GM18907 (cell line): ENCODE results near the gene MYH14.

Source experiments
- ATAC-seq: cut with Tn5 transposase; IDR thresholded peaks from one replicate; pipeline ENCODE4 v1.9.1; 2021; ENCODE audit warnings: mild to moderate bottlenecking, moderate library complexity; ENCODE audit not compliant: unreplicated experiment

The MYH14 gene

DNA sequence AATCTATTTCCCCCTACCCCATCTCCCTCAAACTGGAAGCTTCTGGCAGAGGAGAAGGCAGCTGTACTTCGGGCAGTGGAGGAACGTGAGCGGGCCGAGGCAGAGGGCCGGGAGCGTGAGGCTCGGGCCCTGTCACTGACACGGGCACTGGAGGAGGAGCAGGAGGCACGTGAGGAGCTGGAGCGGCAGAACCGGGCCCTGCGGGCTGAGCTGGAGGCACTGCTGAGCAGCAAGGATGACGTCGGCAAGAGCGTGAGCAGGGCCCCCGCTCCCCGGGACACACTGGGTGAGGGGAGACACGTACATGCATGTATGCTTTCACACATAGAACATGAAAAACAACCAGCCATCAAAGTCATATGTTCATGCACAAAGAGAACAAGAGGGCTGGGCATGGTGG lies 83.0 kb downstream of the MYH14 start:
- ATAC-seq: no peak

DNA sequence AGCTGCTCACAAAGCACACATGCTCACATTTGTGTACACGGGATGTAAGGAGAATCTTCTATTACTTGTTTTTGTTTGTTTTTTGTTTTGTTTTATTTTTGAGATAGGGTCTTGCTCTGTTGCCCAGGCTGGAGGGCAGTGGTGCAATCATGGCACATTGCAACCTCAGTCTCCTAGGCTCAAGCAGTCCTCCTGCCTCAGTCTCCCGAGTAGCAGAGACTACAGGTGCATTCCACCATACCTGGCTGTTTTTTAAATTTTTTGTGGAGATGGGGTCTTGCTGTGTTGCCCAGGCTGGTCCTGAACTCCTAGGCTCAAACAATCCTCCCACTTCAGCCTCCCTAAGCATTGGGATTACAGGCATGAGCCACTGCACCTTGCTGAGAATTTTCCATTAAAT lies 83.9 kb downstream of the MYH14 start:
- no peak for ATAC-seq

DNA sequence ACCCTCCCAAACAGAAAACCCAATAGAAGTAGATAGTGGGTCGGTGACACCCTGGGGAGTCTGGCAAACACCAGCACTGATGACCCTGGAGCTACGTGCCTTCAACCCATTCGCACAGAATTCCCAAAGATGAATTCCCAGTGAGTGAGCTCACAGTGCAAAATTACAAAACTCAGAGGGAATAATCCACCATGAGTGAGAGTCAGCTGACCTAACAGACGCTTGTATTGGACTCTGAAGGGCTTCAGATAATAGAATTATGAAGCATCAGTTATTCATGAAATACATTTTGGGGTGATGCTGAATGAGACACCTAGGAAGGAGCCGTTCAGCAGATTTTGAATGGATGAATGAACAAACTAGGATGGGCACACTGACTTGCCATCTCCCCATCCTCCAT lies 85.5 kb downstream of the MYH14 start:
- no peak for ATAC-seq

DNA sequence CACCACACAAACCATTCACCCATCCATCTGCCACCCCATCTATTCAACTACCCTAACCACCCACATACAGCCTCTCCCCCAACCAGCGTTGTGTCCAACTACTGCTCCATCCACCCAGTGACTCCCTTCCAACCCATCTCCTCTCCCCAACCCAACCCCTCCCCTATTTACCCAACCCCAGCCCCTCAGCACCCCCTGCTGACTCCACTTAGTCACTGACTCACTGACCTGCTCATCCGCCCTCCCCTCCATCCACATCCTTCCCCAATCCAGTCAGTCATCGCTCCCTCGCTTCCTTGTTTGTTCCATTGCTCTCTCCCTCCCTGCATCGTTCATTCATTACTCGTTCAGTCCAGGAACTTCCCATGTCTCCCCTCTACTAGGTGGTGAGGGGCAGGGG lies 86.6 kb downstream of the MYH14 start:
- ATAC-seq: no peak

DNA sequence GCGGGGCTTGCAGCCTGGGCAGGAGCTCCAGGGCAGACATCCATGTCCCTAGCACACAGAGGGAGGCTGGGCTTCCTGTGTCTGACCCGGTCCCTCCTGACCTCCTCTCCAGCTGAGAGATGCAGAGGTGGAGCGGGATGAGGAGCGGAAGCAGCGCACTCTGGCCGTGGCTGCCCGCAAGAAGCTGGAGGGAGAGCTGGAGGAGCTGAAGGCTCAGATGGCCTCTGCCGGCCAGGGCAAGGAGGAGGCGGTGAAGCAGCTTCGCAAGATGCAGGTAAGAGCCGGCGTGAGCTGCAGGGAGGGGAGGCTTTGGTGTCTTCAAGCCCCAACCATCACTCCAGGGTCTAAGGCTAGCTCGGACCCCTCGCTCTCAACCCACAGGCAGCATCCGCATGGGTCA lies 87.4 kb downstream of the MYH14 start:
- no peak for ATAC-seq

DNA sequence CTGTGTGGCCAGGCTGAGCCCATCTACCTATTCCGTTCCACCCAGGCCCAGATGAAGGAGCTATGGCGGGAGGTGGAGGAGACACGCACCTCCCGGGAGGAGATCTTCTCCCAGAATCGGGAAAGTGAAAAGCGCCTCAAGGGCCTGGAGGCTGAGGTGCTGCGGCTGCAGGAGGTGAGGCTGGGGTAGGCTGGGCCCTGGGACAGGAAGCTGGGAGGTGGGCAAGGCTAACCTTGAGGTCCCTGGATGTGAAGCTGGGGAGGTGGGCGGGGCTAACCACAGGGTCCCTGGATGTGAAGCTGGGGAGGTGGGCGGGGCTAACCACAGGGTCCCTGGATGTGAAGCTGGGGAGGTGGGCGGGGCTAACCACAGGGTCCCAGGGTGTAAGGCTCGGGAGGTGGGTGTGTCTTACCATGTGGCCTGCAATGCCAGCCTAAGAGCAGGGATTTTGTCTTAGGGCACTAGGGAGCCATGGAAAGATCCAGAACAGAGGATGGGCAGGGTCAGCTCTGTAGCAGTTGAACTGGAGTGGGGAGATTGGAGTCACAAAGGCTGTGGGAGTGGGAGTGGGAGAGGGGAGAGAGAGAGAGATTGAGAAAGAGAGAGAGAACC lies 88.9 kb downstream of the MYH14 start:
- no peak for ATAC-seq

DNA sequence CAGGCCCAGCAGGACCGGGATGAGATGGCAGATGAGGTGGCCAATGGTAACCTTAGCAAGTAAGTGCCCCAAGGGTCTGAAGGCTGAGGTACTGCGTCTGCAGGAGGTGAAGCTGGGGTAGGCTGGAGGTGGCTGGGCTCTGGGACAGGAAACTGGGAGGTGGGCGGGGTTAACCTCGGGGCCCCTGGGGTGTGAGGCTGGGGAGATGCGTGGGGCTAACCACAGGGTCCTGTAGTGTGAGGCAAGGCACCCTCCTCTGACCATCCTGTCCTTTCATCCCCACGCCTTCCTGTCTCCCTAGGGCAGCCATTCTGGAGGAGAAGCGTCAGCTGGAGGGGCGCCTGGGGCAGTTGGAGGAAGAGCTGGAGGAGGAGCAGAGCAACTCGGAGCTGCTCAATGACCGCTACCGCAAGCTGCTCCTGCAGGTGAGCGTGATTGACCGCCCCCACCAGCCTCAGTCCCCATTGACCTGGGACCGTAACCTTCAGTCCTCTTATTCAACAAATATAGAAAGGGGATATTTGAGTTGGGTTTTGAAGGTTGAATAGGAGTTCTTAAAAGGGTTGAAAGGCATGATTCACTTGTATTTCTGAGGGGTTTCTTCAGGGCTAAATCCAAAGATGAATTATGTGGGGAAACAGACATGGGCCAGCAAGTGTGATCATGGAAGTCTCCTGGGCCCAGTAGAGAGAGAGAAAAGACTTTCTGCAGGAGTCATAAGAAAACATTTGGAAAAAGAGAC lies 90.0 kb downstream of the MYH14 start:
- no peak for ATAC-seq

DNA sequence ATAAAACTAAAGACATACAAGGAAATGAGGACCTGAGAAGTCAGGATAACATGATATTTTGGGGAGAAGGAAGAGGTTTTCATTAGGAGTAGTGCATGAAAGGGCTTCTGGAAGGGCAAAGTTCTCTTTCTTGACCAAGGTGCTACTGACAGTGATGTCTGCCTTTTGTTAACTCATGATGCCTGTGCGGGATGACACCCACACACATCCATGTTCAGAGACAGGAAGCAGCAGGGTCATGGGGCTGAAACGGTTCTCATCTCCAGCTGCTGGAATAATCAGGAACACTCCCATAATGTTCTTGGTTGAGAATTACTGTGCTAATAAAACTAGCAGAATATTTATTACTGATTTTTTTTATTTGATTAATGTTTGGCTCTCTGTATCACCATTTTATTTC lies 96.6 kb downstream of the MYH14 start:
- ATAC-seq: no peak

DNA sequence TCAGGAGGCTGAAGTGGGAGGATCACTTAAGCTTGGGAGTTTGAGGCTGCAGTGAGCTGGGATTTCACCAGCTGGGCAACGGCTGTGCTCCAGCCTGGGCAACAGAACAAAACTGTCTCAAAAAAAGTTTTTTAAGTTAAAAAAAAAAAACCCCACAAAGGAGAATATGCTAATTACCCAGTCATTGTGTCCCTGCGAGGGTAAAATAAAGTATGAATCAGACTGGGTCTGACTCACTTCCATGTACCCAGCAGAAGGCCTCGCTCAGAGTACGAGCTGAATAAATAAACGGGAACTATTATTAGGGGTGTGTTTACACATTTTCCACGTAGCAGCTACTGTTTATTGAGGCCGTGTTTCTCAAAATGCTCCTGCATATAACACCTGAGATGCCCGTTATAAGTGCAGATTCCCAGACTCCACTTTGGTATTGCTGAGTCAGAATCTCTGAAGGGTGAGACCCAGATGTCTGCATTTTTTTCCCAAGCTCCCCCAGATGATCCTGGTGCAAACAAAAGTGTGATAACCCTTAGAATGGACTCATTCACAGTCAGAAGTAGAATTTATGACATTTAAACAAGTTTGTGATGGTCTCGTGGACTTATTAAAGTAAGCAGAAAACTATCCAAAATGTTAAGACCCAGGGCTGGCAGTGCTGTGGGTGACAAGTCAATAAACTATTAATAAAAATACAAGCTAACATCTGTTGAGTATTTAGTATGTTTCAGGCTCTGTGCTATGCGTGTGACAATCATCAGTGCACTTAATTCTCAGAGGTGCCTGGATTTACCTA lies 97.6 kb downstream of the MYH14 start:
- no peak for ATAC-seq

DNA sequence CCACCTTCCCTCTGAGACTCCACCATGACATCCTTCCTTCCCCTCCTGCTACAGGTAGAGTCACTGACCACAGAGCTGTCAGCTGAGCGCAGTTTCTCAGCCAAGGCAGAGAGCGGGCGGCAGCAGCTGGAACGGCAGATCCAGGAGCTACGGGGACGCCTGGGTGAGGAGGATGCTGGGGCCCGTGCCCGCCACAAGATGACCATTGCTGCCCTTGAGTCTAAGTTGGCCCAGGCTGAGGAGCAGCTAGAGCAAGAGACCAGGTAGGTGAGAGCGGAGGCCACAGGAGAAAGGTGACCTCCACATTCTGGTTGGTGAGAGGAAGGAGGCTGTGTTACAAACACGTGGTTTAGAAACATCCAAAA lies 98.2 kb downstream of the MYH14 start:
- ATAC-seq: no peak

DNA sequence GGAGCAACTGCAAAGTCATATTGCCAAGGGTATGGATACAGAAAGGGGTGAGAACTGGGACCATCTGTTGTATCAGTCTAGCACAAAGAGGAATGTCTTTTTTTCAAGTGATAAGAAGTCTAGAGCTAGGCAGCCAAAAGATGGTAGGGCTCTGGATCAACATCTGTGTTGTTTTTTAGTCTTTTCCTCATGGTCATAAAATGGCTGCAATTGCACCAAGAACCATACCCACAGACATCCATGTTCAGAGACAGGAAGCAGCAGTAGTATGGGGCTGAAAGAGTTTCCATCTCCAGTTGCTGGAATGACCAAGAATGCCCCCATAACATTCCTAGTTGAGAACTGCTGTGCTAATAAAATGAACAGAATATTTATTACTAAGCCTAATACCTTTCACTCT lies 100.1 kb downstream of the MYH14 start:
- ATAC-seq: no peak

DNA sequence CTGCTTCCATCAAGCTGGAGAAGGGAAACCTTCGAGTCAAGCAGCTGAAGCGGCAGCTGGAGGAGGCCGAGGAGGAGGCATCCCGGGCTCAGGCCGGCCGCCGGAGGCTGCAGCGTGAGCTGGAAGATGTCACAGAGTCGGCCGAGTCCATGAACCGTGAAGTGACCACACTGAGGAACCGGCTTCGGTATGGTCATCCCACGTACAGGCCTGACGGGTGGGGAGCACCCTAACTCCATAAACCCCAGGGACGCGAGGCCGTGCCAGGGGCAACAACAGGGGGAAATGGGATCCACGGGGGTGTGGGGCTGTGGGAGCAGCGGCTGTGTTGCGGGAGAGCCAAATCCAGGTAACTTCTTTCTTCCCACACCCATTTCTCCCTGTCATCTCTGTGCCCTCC lies 105.6 kb downstream of the MYH14 start:
- ATAC-seq: no peak

DNA sequence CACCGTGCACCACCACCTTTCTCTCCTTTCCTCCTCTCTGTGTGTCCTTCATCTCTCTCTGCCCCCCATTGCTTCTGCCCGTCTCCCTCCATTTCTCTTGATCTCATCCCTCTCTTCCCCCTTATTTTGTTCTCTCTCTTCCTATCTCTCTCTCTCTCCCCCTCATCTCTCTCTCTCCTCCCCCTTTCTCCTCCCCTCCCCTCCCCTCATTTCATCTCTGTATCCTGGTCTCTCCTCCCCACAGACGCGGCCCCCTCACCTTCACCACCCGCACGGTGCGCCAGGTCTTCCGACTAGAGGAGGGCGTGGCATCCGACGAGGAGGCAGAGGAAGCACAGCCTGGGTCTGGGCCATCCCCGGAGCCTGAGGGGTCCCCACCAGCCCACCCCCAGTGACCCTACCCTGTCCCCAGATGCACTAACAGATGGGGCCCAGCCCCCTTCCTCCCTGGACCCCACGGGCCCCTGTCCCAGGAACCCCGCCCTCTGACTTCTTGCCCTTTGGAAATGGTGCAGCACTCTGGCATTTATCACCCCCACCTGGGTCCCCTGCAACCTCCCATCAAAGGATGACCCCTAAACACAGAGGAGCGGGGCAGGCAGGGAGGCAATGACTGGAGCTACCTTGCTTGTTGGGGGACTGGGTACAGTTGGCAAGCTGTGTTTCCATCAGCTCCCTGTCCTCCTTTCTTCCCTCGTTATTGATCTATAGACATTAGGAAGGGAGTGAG lies 106.1 kb downstream of the MYH14 start:
- no peak for ATAC-seq

DNA sequence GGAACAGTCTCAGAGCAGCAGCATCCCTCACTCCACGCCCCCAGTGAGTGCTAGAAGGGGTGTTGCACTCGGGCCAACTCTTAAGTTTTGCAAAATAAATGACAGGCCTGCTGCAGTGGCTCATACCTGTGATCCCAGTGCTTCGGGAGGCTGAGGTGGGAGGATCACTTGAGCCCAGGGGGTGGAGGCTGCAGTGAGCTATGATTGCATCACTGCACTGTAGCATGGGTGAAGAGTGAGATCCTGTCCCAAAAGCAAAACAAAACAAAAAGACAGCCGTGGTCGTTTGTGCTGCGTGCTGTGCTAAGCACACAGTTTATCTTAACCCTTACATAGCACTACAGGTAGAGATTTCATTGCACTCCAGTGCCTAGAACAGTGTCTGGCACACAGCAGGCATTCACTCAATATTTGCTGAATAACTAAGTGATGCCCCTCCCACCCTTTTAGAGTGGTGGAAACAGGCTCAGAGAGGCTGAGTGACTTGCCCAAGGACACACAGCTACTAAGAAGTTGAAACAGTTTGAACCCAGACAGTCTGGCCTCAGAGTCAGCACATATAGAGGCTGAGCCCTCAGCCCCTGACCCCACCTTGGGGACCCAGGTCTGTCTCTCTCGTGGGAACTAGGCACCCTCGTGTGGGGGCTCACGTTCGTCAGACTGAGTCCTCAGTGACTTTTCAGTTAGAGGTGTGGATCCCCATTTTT lies 107.5 kb downstream of the MYH14 start:
- no peak for ATAC-seq

DNA sequence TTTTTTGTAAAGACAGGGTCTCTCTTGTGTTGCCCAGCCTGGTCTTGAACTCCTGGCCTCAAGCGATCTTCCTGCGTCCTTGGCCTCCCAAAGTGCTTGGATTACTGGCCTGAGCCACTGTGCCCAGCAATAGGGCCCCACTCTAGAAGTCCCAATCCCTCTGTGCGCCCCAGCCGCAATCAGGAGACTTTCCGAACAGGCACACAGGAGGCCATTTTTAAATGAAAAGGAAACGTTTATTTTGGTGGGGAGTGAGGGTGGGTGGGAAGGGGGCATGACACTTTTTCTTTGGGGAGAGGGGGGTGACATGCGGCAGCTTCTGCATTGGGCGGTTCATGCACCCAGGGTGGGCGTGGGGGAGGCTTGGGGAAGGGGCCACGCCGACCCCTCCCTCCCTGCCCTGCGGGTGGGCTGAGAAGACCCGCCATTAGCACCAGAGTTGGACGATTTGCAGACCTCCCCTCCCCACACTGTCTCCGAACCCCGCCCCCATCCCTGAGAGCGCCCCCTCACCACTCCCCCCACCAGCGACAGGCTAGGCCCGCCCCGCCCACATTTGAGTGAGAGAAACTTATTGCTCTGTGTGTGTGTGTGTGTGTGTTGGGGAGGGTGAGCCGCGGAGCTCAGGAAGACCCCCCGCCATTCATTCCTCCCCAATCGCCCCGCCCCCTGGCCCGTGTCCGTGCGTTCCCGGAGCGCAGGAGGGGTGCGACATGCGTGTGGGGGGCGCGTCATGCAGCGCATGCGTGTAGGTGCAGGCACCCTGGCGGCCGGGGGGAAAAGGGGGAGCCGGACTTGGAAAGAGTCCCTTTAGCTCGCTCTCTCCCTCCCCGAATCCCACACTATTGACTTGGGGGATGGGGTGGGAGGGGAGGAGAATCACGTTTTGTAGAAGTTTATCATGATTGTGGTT lies 108.6 kb downstream of the MYH14 start:
- no peak for ATAC-seq

DNA sequence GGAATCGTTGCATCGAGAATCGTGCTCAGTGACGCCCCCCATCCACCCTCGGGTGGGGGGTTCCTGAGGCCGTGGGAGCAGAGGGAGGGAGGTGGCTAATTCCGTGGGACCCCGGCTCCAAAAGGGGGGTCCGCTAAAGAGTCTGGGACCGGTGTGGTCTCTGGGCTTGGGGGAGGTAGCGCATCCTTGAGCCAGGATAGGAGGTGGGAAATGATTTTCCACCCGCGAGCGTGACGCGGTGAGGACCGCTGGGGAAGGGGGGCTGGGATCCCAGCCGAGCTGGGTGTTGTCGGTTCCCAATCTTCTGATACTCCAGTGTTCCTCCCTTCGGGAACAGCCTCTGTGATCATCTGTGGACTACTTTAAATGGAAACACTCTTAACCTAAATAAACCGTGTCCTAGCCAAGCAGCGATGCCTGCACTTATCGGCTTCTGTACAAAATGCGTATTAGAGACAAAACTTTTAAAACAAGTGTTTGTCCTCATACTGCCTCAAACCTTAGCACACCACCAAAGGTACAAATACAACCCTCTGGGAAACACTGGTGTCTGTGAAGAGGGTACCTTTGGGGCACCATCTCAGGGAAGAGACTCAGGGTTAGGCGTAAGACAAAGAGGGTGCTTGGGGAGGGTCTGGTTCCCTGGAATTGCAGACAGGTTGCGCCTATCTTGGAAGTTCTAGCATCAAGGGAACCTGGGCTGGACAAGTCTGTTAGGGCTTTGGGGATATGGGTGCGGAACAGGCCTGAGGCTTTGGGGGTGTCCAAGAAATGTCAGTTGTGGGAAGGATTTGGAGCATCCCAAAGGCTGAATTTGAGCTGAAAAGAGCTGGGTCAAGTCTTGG lies 109.8 kb downstream of the MYH14 start:
- no peak for ATAC-seq

DNA sequence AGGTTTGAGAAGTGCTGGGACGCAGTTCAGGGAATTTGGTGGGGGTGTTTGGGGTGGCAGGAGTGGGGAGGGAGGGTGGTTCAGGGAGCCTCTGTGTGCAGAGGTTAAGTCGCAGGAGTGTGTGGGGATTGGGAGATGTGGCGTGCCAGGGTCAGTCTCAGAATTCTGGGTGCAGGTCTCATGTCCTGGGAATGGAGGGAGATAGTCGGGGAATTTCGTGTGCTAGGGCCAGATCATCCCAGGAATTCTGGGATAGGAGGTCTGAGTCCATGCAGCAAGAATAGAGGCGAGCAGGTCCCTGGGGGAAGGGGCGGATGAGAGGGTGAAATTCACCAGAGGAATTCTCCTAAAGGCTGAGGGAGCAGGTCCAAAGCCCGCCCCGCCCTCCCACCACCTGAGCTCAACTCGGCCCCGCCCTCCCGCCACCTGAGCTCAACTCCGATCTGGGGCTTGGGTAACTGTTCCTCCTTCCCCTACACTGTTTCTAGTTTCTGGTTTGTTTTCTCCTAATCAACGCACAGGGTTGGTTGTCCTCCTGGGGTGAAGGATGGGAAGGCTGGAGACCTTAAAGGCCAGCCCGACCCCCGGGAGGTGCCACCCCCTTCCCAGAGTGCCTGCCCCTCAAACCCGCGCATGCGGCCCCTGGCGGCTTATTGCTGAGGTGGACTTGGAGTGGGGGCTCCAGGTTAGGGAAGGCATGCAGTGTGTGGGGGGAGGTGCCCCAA lies 110.6 kb downstream of the MYH14 start:
- no peak for ATAC-seq
